Measurements from ENCODE around the gene MAML3.

DNA sequence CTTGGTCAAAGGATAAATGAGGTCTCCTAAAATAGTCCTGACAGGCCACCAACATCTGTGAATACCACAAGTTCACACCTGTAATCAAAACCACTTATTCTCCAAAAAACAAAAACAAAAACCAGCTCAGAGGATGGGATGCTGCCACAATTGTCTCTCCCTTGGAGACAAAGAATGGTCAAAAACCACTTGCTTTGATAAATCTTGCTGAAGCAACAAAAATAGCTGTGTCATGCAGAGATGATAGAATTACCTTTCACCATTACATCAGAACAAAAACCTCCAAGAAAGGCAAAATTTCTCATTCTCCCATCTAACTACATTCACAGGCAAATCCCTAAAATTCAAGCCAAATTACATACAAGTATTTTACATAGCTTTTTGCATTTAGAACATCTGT is 180.4 kb downstream of the MAML3 start:
- TF ChIP-seq POLR2A (IDR thresholded peaks at IDR 0.05), result no peak
- TF ChIP-seq, protein P1, sequence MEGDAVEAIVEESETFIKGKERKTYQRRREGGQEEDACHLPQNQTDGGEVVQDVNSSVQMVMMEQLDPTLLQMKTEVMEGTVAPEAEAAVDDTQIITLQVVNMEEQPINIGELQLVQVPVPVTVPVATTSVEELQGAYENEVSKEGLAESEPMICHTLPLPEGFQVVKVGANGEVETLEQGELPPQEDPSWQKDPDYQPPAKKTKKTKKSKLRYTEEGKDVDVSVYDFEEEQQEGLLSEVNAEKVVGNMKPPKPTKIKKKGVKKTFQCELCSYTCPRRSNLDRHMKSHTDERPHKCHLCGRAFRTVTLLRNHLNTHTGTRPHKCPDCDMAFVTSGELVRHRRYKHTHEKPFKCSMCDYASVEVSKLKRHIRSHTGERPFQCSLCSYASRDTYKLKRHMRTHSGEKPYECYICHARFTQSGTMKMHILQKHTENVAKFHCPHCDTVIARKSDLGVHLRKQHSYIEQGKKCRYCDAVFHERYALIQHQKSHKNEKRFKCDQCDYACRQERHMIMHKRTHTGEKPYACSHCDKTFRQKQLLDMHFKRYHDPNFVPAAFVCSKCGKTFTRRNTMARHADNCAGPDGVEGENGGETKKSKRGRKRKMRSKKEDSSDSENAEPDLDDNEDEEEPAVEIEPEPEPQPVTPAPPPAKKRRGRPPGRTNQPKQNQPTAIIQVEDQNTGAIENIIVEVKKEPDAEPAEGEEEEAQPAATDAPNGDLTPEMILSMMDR (IDR thresholded peaks at IDR 0.05), result no peak

Measured in uterus (tissue), 2 donors.